WTC11 (cell line): ENCODE measurements around the gene GPC5. TPM values are rescaled to one million over a fixed set of nuclear protein-coding genes. Genes with fewer than 3 reads are reported as not detected.

Experiments used
- ATAC-seq: fragments of 200-7000 bp; cut with Tn5 transposase; 2 replicates; pipeline ENCODE4 v1.10.0; 2021; ENCODE audit warnings: mild to moderate bottlenecking, moderate library complexity
- CTCF ChIA-PET: fragments of 300-600 bp; sonication (Branson Sonifier 250); formaldehyde crosslinking; loops from one replicate; lab custom pipeline; 2021; ENCODE audit warnings: antibody characterized with exemption; lab: Charles Lee
- POLR2A ChIA-PET: fragments of 350-600 bp; sonication (Branson Sonifier 250); formaldehyde crosslinking; loops from one replicate; lab custom pipeline; 2021; ENCODE audit warnings: antibody characterized with exemption; lab: Charles Lee
- DNase-seq: peaks from one replicate; pipeline ENCODE4 v3.0.0; 2021; ENCODE audit warnings: low spot score
- H3K27ac Mint-ChIP-seq: 2 replicates; pipeline ENCODE4 v1.8.0; 2021; ENCODE audit warnings: mixed read lengths
- H3K27me3 Mint-ChIP-seq: 2 replicates; pipeline ENCODE4 v1.8.0; 2021; ENCODE audit warnings: low read depth, mild to moderate bottlenecking, moderate library complexity, mixed read lengths
- H3K36me3 Mint-ChIP-seq: 2 replicates; pipeline ENCODE4 v1.8.0; 2021; ENCODE audit warnings: mixed read lengths
- H3K4me1 Mint-ChIP-seq: 2 replicates; pipeline ENCODE4 v1.8.0; 2022; ENCODE audit warnings: mixed read lengths
- H3K4me3 Mint-ChIP-seq: 2 replicates; pipeline ENCODE4 v1.8.0; 2021; ENCODE audit warnings: mild to moderate bottlenecking, moderate library complexity, mixed read lengths
- H3K9me3 Mint-ChIP-seq: 2 replicates; pipeline ENCODE4 v1.8.0; 2021; ENCODE audit warnings: mixed read lengths
- ARID4B ChIP-seq: sonication (generic); formaldehyde crosslinking; IDR thresholded peaks from 2 replicates; pipeline ENCODE4 v1.8.0; 2023; ENCODE audit warnings: missing genetic modification reagents, mild to moderate bottlenecking, borderline replicate concordance
- ATF1 ChIP-seq: sonication (generic); formaldehyde crosslinking; IDR thresholded peaks from 2 replicates; pipeline ENCODE4 v1.8.1; 2023; ENCODE audit warnings: mild to moderate bottlenecking, moderate library complexity, missing genetic modification reagents
- ATF3 ChIP-seq: sonication (generic); formaldehyde crosslinking; conservative IDR thresholded peaks from 2 replicates; pipeline ENCODE4 v1.8.1; 2022; ENCODE audit warnings: mild to moderate bottlenecking, missing genetic modification reagents
- CBFB ChIP-seq: sonication (generic); formaldehyde crosslinking; IDR thresholded peaks from 2 replicates; pipeline ENCODE4 v1.8.1; 2022; ENCODE audit warnings: mild to moderate bottlenecking, low read depth, missing genetic modification reagents
- CREM ChIP-seq: sonication (generic); formaldehyde crosslinking; IDR thresholded peaks from 2 replicates; pipeline ENCODE4 v1.8.1; 2022; ENCODE audit warnings: mild to moderate bottlenecking, missing genetic modification reagents, moderate library complexity
- ERG ChIP-seq: fragments of 250-450 bp; sonication (Bioruptor Pico); IDR thresholded peaks from 2 replicates; pipeline ENCODE4 v1.8.0; 2021; ENCODE audit warnings: mild to moderate bottlenecking
- GABPB1 ChIP-seq: sonication (generic); formaldehyde crosslinking; IDR thresholded peaks from 2 replicates; pipeline ENCODE4 v1.8.1; 2023; ENCODE audit warnings: mild to moderate bottlenecking, missing genetic modification reagents
- GRHL2 ChIP-seq: fragments of 250-450 bp; sonication (Bioruptor Pico); IDR thresholded peaks from 2 replicates; pipeline ENCODE4 v1.8.0; 2022; ENCODE audit warnings: mild to moderate bottlenecking, moderate library complexity; ENCODE audit not compliant: insufficient replicate concordance, severe bottlenecking
- GTF2I ChIP-seq: fragments of 250-450 bp; sonication (Bioruptor Pico); conservative IDR thresholded peaks from 2 replicates; pipeline ENCODE4 v1.4.0; 2021; ENCODE audit warnings: mild to moderate bottlenecking
- IRF1 ChIP-seq: sonication (generic); formaldehyde crosslinking; IDR thresholded peaks from 2 replicates; pipeline ENCODE4 v1.8.0; 2023; ENCODE audit warnings: missing genetic modification reagents
- NFATC4 ChIP-seq: fragments of 250-450 bp; sonication (Bioruptor Pico); IDR thresholded peaks from 2 replicates; pipeline ENCODE4 v1.9.0; 2021; ENCODE audit warnings: mild to moderate bottlenecking
- NR1H2 ChIP-seq: sonication (generic); formaldehyde crosslinking; IDR thresholded peaks from 2 replicates; pipeline ENCODE4 v1.9.0; 2021; ENCODE audit warnings: mild to moderate bottlenecking, moderate library complexity, missing genetic modification reagents
- PRDM15 ChIP-seq: sonication (generic); formaldehyde crosslinking; IDR thresholded peaks from 2 replicates; pipeline ENCODE4 v1.8.0; 2022; ENCODE audit warnings: missing genetic modification reagents
- ZNF121 ChIP-seq: sonication (generic); formaldehyde crosslinking; IDR thresholded peaks from 2 replicates; pipeline ENCODE4 v1.8.0; 2023; ENCODE audit warnings: missing genetic modification reagents
- total RNA-seq: library from RNA; stranded (reverse); gene quantifications from 3 replicates; pipeline ENCODE4 v1.2.3, GENCODE V29; 2021
- TF ChIP-seq, protein P1 (sequence below): sonication (generic); formaldehyde crosslinking; IDR thresholded peaks from 2 replicates; pipeline ENCODE4 v1.8.1; 2023; ENCODE audit warnings: mild to moderate bottlenecking, missing genetic modification reagents

The GPC5 gene
- total RNA-seq, 1 experiment from 2014 or later: 0.46 TPM

DNA sequence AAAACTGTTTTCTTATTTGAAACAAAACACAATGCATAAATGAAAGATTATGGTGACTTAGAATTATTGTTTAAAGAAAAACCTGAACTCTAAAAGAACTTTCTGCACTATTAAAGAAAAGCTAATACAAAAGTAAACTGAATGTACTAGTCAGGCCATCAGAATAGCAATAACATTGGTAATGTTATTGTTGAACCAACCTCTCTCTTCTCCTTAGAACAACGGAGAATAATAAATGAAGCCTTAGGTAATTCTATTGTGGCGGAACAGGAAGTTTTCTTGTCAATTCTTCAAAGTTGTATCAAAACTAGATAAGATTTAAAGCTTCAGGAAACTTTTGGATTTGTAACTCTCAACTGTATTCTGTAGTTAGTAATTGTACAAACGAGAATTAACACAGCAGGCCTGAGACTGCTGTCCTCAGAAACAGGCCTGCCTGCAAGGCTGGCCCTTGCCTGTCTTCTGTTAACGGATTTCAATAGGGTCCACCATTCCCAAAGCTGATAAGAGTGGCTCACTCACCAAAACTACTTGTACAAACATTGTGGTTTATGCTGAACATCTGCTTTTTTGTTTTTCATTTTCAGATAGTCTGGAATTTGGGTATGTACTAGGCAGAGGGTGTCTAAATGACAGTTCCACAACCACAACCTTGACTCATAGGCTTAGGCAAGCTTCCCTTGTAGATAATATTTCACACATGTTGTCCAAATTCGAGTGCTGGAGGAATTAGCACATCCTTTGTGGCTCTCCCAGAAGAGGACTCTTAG lies 825.8 kb downstream of the GPC5 start:
- no peak for ATAC-seq
- POLR2A ChIA-PET: no interaction called here
- peaks cover 7% of the 10 kb centered on the region for H3K4me1 Mint-ChIP-seq

GRCh38 chr13:92224825-92225224 lies 826.4 kb downstream of the GPC5 start:
- no peak overlapping the region for H3K4me3 Mint-ChIP-seq
- DNase-seq (no peak), ATAC-seq (no peak)
- H3K27ac Mint-ChIP-seq: no peak overlapping the region
- peaks cover 1% of the 10 kb centered on the region for H3K4me1 Mint-ChIP-seq
- ChIA-PET POLR2A (no interaction called here), CTCF (no interaction called here)
- H3K36me3 Mint-ChIP-seq: no peaks in the 10 kb centered on the region
- no peaks in the 10 kb centered on the region for H3K9me3 Mint-ChIP-seq
- no peak for TF ChIP-seq ATF1 (CRISPR knock-in tag)
- TF ChIP-seq ARID4B (CRISPR knock-in tag): no peak
- TF ChIP-seq ZNF121: no peak
- no peak for TF ChIP-seq GABPB1 (CRISPR knock-in tag)
- no peak for TF ChIP-seq PRDM15 (CRISPR knock-in tag)
- no peak for TF ChIP-seq ATF3
- TF ChIP-seq, protein P1, sequence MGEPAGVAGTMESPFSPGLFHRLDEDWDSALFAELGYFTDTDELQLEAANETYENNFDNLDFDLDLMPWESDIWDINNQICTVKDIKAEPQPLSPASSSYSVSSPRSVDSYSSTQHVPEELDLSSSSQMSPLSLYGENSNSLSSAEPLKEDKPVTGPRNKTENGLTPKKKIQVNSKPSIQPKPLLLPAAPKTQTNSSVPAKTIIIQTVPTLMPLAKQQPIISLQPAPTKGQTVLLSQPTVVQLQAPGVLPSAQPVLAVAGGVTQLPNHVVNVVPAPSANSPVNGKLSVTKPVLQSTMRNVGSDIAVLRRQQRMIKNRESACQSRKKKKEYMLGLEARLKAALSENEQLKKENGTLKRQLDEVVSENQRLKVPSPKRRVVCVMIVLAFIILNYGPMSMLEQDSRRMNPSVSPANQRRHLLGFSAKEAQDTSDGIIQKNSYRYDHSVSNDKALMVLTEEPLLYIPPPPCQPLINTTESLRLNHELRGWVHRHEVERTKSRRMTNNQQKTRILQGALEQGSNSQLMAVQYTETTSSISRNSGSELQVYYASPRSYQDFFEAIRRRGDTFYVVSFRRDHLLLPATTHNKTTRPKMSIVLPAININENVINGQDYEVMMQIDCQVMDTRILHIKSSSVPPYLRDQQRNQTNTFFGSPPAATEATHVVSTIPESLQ (CRISPR knock-in tag): no peak
- TF ChIP-seq GTF2I: no peak
- no peak for TF ChIP-seq NFATC4 (CRISPR knock-in tag)
- TF ChIP-seq IRF1 (CRISPR knock-in tag): no peak
- TF ChIP-seq NR1H2 (CRISPR knock-in tag): no peak
- TF ChIP-seq GRHL2 (CRISPR knock-in tag): no peak
- TF ChIP-seq CBFB (CRISPR knock-in tag): no peak
- no peak for TF ChIP-seq ERG (CRISPR knock-in tag)
- no peaks in the 10 kb centered on the region for H3K27me3 Mint-ChIP-seq

More for the DNA sequence above, 825.8 kb downstream of the GPC5 start:
- no peaks in the 10 kb centered on the region for H3K36me3 Mint-ChIP-seq
- TF ChIP-seq GABPB1 (CRISPR knock-in tag): no peak
- no peak for TF ChIP-seq GRHL2 (CRISPR knock-in tag)
- no peak for TF ChIP-seq CREM (CRISPR knock-in tag)
- no peak overlapping the region for H3K4me3 Mint-ChIP-seq
- CTCF ChIA-PET: no interaction called here
- no peak for DNase-seq
- no peaks in the 10 kb centered on the region for H3K9me3 Mint-ChIP-seq
- H3K27ac Mint-ChIP-seq: no peak overlapping the region
- no peaks in the 10 kb centered on the region for H3K27me3 Mint-ChIP-seq
